GM21367 (cell line): ENCODE data around the gene SPNS2.
"Not testable (repeated sequence)": the region's sequence is repeated elsewhere in the genome, so short reads cannot be mapped to it uniquely, and the experiment has no call there.

Experiments
- ATAC-seq: cut with Tn5 transposase; IDR thresholded peaks from one replicate; pipeline ENCODE4 v1.9.1; 2021; ENCODE audit not compliant: unreplicated experiment

Gene SPNS2

DNA sequence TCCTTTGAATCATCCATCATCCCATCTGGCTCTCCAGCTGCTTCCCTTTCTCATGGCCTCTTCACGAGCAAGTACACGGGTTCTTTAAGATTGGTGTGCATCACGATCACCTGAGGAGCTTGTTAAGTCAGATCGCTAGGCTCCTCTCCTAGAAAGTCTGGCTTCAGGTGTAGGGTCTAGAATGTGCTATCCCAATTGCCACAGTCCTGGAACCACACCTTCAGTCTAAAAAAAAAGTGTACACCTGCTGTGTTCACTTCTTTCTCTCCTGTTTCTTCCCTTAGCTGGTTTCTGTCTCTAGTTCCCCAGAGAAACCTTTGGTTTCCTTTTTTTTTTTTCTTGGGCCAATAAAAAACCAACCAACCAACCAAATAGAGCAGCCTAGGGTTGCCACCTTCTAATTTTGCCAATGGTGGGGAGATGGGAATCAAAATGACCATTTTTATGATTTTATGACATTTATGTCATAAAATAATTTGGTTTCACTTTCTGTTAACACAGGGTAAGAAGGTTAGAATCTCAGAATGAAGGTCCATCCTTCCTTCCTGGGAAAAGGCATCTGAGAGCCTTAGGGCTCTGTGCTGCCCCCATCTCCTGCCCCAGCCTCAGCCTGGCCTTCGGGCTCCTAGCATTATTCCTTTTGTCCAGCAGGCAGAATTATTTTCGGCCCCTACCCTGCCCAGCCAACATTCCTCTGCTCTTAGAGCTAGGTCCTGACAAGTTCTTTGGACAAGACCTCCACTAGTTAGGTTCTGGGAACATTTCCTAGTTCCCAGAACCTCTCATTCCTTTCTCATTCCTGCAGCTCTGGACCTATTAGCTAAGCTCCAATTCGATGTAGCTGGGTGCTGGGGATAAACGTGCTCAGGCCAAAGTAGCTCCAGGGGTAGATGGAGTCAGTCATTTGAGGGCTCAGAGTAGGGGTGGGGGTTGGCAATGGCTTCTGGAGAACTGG is 63.6 kb downstream of the SPNS2 start:
- ATAC-seq: no peak

DNA sequence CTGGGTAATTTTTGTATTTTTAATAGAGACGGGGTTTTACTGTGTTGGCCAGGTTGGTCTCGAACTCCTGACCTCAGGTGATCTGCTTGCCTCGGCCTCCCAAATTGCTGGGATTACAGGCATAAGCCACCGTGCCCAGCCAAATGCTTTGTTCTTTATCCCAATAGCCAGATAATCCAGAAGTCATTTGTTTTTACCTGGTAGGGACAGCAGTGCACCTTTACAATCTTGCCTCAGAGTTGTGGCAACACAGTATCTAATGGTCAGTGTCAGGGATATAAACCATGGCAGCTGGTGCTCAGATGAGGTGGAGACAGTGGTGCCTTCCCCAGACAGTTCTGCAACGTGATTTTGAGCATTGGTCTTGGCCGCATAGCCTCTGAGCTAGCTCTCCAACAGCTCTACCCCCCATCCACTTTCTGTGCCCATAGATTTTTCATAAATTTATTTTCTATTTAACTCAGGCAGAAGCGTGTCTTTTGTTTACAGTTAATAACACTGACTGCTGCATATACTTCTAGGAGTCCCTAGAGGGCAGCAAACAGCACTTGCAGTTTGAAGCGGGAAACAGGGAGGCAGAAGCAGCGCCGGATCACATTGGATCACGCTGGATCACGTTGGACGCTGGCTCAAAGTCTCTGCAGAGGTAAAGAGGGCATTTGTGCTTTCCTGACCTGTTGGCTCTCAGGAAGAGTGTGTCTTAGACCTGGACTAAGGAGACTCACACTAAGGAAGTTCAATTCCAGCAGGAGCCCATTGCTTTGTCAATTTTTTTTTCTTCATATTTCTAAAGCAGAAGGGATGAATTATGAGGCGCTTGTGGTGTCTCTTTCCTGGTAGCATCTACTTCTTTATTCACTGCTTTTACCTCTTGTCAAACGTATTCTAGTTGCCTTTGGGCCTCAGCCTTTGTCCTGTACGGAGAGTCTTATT is 66.8 kb downstream of the SPNS2 start:
- no peak for ATAC-seq

DNA sequence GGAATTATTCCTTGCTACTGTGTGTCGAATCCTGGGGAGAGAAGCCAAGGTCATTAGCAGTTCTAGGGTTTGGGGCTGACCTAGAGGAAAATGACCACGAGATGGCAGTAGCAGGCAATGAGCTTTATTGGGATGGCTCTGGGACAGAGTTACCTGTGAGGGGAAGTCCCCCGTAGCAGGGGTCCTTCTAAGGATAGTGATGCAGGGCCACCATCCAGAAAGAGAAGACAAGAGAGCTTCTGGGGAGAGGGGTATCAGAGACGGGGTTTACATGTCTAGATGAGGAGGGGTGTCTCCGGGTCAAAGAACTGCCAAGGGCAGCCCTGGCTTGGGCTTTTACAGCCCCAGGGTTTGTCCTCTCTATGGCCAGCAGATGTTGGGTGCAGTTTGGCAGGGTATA is 68.1 kb downstream of the SPNS2 start:
- no peak for ATAC-seq

DNA sequence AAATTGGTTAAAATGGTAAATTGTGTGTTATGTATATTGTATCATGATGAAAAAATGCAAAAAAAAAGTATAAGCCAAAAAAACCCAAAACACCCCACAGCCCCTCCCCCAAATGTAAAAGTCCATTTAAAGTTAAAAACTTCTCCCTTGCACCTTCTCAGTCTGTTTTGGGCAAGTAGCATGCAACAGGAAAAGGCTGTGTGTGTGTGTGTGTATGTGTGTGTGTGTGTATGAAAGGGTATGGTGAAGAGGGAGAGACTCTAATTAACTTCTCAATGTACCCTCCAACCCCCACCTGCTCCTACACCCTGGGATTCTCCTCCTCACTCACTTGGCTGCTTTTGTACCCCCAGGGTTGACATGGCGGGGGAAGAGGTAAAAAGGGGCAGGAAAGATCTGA is 70.9 kb downstream of the SPNS2 start:
- no peak for ATAC-seq

DNA sequence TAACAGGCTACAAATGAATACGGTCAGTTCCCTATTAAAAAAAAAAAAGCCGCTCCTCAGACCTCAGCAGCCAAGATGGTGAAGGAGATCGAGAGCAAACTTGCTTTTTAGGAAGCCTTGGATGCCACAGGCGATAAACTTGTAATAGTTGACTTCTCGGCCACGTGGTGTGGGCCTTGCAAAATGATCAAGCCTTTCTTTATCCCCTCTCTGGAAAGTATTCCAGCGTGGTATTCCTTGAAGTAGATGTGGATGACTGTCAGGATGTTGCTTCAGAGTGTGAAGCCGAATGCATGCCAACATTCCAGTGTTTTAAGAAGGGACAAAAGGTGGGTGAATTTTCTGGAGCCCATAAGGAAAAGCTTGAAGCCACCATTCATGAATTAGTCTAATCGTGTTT is 73.5 kb downstream of the SPNS2 start:
- ATAC-seq: no peak

DNA sequence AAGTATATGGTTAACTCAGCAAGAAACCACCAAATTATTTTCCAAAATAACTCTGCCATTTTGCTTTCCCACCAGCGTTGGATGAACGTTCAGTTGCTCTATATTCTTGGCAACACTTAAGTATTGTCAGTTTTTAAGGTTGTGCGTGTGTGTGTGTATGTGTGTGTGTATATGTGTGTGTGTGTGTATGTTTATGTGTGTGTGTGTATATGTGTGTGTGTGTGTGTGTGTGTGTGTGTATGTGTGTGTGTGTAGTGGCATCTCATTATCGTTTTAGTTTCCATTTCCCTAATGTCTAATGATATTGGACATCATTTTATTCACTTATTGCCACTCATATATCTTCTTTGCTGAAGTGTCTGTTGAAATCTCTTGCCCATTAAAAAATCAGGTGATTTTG is 74.4 kb downstream of the SPNS2 start:
- ATAC-seq: no peak

DNA sequence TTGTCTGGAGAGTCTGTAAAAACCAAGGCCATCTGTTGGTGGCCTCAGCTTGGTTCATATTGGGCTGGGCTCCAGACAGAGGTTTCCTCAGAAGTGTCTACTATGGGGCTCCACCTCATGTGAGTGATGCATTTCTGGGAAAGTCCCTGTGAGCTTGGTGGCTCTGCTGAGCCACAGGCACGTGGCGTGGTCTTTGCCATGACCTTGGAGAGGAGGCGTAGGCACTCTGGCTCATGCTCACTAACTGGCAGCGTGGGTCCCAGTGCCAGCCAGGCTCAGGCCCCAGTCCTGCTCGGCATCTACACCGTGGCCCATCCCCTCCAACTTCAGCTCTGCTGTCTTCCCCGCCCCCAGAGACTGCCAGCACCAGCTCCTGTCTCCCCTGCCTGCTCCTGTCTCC is 75.0 kb downstream of the SPNS2 start:
- no peak for ATAC-seq

DNA sequence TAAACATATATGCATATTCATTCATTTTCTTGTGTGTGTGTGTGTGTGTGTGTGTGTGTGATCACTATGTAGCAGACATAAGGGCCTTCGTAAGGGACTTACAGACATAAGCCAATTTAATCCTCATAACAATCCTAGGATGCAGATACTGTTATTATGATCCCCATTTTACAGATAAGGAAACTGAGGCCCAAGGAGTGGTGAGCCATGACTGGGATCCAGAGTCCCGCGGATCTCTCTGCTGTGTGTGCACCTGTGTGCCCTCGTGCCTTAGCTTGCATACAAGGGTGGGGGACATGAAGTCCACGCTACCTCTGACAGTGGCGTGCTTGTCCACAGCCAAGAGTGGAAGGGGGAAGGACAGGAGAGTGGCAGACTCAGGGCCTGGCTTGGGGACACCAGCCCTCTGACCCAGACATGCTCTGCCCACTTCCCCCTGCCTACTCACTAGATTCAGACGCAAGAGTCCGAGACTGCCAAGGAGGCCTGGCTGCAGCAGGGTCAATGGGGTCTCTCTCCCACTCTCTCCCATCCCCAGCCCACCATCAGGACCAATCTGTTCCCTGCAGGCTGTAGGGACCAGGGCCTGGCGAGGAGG is 75.9 kb downstream of the SPNS2 start:
- ATAC-seq: no peak

DNA sequence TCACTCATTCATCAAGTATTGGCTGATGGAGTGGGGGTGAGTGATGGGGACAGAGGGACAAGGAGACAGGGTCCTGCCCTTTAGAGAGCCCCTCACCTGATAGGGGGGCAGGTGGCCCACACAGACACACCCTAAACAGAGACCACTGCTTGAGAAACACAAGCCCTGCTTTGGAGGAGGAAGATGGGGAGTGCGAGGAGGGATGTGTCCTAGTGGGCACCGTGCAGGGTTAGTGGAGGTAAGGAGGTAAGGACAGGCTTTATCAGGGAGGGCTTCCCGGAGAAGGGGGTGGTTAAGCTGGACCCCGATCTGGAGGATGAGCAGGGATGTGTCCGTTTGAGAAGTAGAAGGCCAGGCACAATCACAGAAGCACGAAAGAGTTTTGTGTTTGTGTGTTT is 77.5 kb downstream of the SPNS2 start:
- ATAC-seq: no peak

DNA sequence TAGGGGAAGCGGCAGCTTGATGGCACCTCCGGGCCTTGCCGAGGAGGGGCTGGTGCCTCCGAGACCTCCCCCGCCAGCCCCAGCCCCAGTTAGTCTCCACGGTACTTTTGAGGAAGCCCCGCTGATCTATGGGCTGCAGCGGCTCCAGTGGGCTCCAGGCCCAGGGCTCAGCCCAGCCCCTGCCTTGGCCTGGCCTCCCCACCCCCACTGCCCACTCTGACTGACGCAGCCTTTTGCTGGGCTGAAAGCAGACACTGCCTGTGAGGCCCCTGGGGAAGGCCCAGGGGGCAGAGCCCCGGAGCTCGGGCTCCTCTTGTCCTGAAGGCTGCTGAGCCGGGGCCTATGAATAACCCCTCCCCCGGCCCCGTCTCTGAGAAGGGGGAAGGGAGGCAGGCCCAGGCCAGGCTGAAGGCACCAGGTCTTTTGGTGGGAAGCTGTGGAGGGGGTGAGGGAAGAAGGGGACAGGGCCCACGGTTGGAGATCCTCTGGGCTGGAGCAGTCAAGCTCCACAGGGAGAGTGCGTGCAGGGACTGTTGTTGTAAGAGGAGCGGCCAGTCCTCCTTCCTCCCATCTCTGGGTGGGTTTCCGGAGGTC is 78.1 kb downstream of the SPNS2 start:
- no peak for ATAC-seq

DNA sequence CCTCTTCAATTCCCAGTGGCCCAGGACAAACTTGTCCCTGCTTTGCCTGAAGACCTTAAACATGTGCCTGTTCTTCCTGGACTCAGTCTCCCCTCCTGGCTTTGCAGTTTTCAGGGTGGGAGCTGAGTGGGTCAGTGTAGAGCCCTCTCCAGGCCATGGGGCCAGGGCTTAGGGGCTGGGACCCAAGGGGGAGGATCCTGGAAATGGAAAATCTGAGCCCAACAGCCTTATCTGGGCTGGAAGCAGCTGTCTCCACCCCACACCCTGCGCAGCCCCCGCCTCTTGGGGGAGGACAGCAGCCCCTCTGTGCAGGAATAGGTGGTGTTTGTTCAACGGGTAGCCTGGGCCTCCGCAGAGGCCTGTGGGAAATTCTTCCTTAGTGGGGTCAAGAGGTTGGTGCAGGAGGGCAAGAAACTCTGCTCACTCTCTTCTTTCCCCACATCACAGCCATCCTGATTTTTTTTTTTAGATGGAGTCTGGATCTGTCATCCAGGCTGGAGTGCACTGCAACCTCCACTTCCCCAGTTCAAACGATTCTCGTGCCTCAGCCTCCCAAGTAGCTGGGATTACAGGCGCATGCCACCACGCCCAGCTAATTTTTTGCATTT is 78.8 kb downstream of the SPNS2 start:
- ATAC-seq: no peak

DNA sequence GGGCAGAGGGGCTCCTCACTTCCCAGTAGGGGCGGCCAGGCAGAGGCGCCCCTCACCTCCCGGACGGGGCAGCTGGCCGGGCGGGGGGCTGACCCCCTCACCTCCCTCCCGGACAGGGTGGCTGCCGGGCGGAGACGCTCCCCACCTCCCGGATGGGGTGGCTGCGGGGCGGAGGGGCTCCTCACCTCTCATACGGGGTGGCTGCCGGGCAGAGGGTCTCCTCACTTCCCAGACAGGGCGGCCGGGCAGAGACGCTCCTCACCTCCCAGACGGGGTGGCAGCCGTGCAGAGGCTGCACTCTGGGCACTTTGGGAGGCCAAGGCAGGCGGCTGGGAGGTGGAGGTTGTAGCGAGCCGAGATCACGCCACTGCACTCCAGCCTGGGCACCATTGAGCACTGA is 79.7 kb downstream of the SPNS2 start:
- not testable (repeated sequence) for ATAC-seq

DNA sequence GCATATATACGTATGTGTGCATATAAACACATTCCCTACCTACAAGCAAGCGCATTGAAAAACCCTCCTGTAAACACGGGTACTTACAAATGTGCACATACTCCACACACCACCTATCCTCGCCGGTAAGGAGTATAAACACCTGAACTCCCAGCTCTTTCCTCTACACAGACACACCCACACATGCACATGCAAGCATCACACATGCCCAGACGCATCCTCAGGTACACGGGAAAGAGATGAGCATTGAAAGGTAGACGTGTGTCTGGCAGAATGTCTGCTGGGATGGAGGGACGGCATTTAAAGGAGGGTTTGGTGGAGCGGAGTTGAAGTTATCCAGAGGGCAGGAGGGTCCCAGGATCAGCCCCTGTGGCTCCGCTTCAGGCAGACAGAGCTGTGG is 81.0 kb downstream of the SPNS2 start:
- no peak for ATAC-seq

DNA sequence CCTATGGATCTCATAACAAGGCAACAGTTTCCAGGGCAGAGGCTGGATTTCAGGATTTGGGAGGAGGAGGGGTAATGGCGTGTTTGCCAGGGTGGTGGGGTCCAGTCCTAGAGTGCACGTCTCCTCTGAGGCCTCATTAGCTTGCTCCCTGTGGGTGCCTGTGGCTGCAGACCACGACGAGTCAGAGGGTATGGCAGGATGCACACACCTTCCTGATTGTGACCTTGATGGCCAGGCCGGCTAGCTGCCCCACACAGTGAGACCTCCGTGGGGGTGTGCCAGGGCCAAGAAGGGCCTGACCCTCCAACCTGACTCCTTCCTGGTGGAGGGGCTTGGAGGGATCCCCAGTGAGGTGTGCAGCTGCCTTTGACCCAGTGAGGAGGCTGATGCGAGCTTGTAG is 81.6 kb downstream of the SPNS2 start:
- no peak for ATAC-seq

DNA sequence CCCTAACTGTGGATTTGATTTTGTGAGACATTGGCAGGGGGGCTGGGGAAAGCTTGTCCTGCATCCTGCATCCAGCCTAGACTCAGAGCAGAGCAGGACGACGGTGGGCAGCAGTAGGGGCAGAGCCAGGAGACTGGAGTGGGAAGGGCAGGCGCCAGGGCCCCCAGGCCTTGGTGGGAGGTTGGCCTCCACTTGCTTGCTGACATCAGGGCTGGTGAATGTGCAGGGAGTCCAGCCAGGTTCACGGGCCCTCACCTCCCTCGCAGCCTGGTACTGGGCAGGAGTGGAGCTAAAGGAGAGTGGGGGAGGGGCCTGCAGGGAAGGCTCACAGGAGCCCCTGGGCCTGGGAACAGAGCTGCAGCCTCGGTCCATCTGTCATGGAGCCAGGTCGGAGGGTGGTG is 83.4 kb downstream of the SPNS2 start:
- no peak for ATAC-seq

DNA sequence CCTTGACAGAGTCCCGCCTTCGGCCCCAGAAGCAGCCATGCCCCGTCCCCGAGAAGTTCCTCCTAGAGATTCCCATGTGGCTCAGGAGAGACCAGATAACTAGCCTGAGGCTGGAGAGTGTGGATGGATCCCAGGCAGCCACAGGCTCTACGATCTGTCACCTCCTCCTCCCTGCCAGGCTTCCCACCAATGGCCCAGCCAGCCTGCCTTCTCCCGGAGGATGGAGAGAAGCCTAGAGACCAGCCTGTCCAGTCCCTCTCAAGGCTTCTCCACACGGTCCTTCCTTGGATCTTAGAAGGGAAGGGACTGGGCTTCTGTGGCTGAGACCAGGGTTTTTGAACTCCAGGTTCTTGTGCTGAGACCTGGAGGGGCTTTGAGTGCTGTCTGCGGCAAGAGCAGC is 84.0 kb downstream of the SPNS2 start:
- ATAC-seq: no peak

DNA sequence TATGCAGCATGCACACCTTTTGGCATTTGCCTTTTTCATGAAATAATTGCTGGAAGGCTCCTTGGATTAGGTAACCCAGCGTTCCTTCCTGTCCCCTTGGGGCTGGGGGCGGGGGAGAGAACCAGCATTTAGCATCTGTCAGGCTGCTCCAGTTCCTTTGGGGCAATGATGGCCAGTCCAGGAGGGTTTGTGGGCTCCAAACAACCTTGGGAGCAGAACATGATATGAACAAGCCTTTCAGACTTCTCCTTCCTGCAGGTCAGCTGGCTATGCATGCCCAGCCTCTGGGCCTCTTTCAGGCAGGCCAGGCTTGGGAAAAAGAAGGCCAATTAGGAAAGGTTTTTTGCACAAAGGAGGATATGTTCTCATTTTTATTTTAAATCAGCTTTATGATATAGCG is 84.5 kb downstream of the SPNS2 start:
- ATAC-seq: no peak

DNA sequence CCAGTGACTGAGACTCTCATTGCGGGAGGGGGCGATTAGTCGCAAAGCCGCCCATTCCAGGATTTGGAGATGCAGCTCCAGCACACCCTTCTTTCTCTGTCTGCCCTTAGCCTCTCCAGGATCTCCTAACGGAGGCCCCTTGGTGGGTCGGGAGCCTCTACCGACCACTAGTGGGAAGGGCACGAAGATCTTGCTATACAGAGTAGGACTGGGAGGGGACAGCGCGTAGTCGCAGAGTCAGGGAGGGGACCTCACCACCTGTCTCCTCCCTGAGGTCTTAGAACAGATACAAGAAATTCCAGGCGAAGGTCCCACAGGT is 85.1 kb downstream of the SPNS2 start:
- no peak for ATAC-seq

DNA sequence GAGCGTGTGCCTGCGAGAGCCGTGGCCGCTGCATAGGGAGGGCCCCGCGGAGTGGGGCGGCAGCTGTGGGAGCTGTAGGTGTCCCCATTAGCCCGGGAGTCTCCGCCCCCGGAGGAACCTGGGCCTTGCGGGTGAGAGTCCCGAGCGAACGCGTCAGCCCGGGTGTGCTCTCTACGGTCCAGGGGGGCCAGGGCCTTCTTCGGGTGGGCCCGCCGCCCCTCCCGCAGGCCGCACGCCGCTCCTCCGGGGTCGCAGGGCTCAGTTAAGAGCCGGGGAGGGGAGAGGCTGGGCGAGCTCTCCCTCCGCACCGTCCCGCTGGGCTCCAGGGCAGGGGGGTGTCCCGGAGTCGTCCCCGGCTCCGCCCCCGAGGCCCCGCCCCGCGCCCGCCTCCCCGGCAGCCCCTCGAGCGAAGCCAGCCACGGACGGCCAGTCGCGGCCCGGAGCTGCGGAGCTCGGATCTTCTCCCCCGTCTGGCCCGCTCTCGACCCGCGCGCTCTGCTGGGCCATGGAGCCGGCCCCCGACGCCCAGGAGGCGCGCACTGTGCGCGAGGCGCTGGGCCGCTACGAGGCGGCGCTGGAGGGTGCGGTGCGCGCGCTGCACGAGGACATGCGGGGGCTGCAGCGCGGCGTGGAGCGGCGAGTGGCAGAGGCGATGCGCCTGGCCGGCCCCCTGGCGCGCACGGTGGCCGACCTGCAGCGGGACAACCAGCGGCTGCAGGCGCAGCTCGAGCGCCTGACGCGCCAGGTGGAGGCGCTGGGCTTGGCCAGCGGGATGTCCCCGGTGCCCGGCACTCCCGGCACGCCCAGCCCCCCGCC is 85.6 kb downstream of the SPNS2 start, which contains the start of gene SMTNL2:
SMTNL2 (plus strand) TSS at position 429 of the 816 bp plus-strand sequence; CDS start at position 506, 77 bp downstream.
- ATAC-seq: no peak
